ENCODE measurements around the gene FAM13A. TPM values are rescaled to one million over a fixed set of nuclear protein-coding genes. Genes with fewer than 3 reads are reported as not detected.
"Not testable (repeated sequence)": the region's sequence is repeated elsewhere in the genome, so short reads cannot be mapped to it uniquely, and the experiment has no call there.

The FAM13A gene
- total RNA-seq, 1 donor from 2014 or later, result 29.5 TPM

- Mint-ChIP-seq H3K9me3 (ENCODE audit: low read depth) (peaks cover 5% of the 10 kb centered on the region), H3K27me3 (no peaks in the 10 kb centered on the region), H3K27ac (no peak overlapping the region), H3K4me3 (ENCODE audit: low read depth) (no peak overlapping the region), H3K36me3 (ENCODE audit: insufficient read depth) (peaks cover 35% of the 10 kb centered on the region), H3K4me1 (ENCODE audit: low read depth) (peaks cover 5% of the 10 kb centered on the region)
- no peak for DNase-seq (ENCODE audit: low spot score, unreplicated experiment)
- TF ChIP-seq CTCF (IDR thresholded peaks at IDR 0.05; ENCODE audit: unreplicated experiment), result no peak
Measured at GRCh38 chr4:89006307-89006706, 50.7 kb downstream of the FAM13A start.

GRCh38 chr4:89005066-89005465 is 51.9 kb downstream of the FAM13A start:
- not testable (repeated sequence) for H3K9me3 Mint-ChIP-seq (ENCODE audit: low read depth); H3K27me3 Mint-ChIP-seq; H3K4me1 Mint-ChIP-seq (ENCODE audit: low read depth); H3K27ac Mint-ChIP-seq; DNase-seq (ENCODE audit: low spot score, unreplicated experiment); H3K4me3 Mint-ChIP-seq (ENCODE audit: low read depth)
- H3K36me3 Mint-ChIP-seq (ENCODE audit: insufficient read depth), result peaks cover 33% of the 10 kb centered on the region

GRCh38 chr4:89001647-89002445 is 55.1 kb downstream of the FAM13A start:
- H3K27ac Mint-ChIP-seq, result no peak overlapping the region
- no peak overlapping the region for H3K4me3 Mint-ChIP-seq (ENCODE audit: low read depth)
- peaks cover 4% of the 10 kb centered on the region for H3K4me1 Mint-ChIP-seq (ENCODE audit: low read depth)
- no peak for DNase-seq (ENCODE audit: low spot score, unreplicated experiment)
- no peaks in the 10 kb centered on the region for H3K27me3 Mint-ChIP-seq
- peaks cover 23% of the 10 kb centered on the region for H3K36me3 Mint-ChIP-seq (ENCODE audit: insufficient read depth)
- TF ChIP-seq CTCF (IDR thresholded peaks at IDR 0.05; ENCODE audit: unreplicated experiment), result no peak
- peaks cover 5% of the 10 kb centered on the region for H3K9me3 Mint-ChIP-seq (ENCODE audit: low read depth)

- TF ChIP-seq CTCF (IDR thresholded peaks at IDR 0.05; ENCODE audit: unreplicated experiment), result no peak
- H3K9me3 Mint-ChIP-seq (ENCODE audit: low read depth), result peaks cover 5% of the 10 kb centered on the region
- H3K27me3 Mint-ChIP-seq, result no peaks in the 10 kb centered on the region
- no peak overlapping the region for H3K27ac Mint-ChIP-seq
- no peak overlapping the region for H3K4me3 Mint-ChIP-seq (ENCODE audit: low read depth)
- peaks cover 4% of the 10 kb centered on the region for H3K4me1 Mint-ChIP-seq (ENCODE audit: low read depth)
- no peak for DNase-seq (ENCODE audit: low spot score, unreplicated experiment)
- H3K36me3 Mint-ChIP-seq (ENCODE audit: insufficient read depth), result peaks cover 18% of the 10 kb centered on the region
Measured at GRCh38 chr4:89000844-89001360, 56.1 kb downstream of the FAM13A start.

- no peak for DNase-seq (ENCODE audit: low spot score, unreplicated experiment)
- peaks cover 4% of the 10 kb centered on the region for H3K9me3 Mint-ChIP-seq (ENCODE audit: low read depth)
- no peak overlapping the region for H3K27ac Mint-ChIP-seq
- peaks cover 4% of the 10 kb centered on the region for H3K4me1 Mint-ChIP-seq (ENCODE audit: low read depth)
- no peak for TF ChIP-seq CTCF (IDR thresholded peaks at IDR 0.05; ENCODE audit: unreplicated experiment)
- H3K4me3 Mint-ChIP-seq (ENCODE audit: low read depth), result no peak overlapping the region
- no peaks in the 10 kb centered on the region for H3K27me3 Mint-ChIP-seq
- H3K36me3 Mint-ChIP-seq (ENCODE audit: insufficient read depth), result peaks cover 16% of the 10 kb centered on the region
Measured at GRCh38 chr4:89000382-89000781, 56.6 kb downstream of the FAM13A start.
